A549 (cell line): ENCODE measurements around the gene COG5.

Experiments used
- CEBPB ChIP-seq, 2 experiments: fragments of >200 bp in 1 of 2; sonication (Bioruptor Twin) in 1 of 2; formaldehyde crosslinking in 1 of 2; IDR thresholded peaks; 2 replicates each; pipeline ENCODE4 v1.6.1; 2012 to 2016
- CHD4 ChIP-seq: fragments of 200-600 bp; sonication (generic); IDR thresholded peaks from 2 replicates; pipeline ENCODE4 v1.6.1; 2016; ENCODE audit warnings: antibody characterized with exemption, mild to moderate bottlenecking, borderline replicate concordance
- MAFK ChIP-seq: fragments of 450-650 bp; IDR thresholded peaks from 2 replicates; pipeline ENCODE4 v1.6.1; 2014; ENCODE audit not compliant: partially characterized antibody
- MYC ChIP-seq: IDR thresholded peaks from 2 replicates; pipeline ENCODE4 v1.6.1; 2012; ENCODE audit warnings: mild to moderate bottlenecking, inconsistent platforms, low read length, improper control_type of control experiment, borderline replicate concordance
- NFE2L2 ChIP-seq: fragments of 150-350 bp; conservative IDR thresholded peaks from 2 replicates; pipeline ENCODE4 v1.6.1; 2014; ENCODE audit warnings: low read length
- RAD21 ChIP-seq, 2 experiments: fragments of >200 bp in 1 of 2; sonication (Bioruptor Twin) in 1 of 2; formaldehyde crosslinking in 1 of 2; IDR thresholded peaks in 1 of 2; conservative IDR thresholded peaks in 1 of 2; 2 replicates in 1 of 2; 3 replicates in 1 of 2; pipeline ENCODE4 v1.6.1; 2012 to 2018; ENCODE audit warnings: inconsistent platforms in 1 of 2
- SREBF2 ChIP-seq: fragments of 450-650 bp; IDR thresholded peaks from 2 replicates; pipeline ENCODE4 v1.6.1; 2014; ENCODE audit warnings: mild to moderate bottlenecking, moderate library complexity
- TF ChIP-seq, protein P1 (sequence below): fragments of >200 bp; sonication (Bioruptor Twin); formaldehyde crosslinking; IDR thresholded peaks from 3 replicates; pipeline ENCODE4 v1.5.1; 2016
- TF ChIP-seq, protein P2 (sequence below): fragments of >200 bp; sonication (Bioruptor Twin); formaldehyde crosslinking; IDR thresholded peaks from 3 replicates; pipeline ENCODE4 v1.6.1; 2016
- TF ChIP-seq, protein P3 (sequence below): fragments of >200 bp; sonication (Bioruptor Twin); formaldehyde crosslinking; IDR thresholded peaks from 2 replicates; pipeline ENCODE4 v1.6.1; 2016

DNA sequence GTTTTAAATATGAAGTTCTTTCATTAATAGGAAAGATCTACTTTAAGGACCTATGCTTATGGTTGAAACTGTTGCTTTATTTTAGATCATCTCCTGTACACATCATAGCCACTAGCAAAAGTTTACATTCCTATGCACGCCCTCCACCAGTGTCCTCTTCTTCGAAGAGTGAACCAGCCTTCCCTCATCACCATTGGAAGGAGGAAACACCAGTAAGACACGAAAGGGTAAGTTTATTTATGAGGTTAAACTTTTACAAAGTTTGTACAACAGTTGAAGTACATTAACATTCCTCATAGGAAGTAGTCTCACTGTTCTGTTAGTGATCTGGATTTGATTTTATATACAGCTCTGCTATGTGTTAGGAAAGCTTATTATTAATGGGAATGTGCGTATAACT is 378.0 kb downstream of the COG5 start:
- TF ChIP-seq, protein P1, sequence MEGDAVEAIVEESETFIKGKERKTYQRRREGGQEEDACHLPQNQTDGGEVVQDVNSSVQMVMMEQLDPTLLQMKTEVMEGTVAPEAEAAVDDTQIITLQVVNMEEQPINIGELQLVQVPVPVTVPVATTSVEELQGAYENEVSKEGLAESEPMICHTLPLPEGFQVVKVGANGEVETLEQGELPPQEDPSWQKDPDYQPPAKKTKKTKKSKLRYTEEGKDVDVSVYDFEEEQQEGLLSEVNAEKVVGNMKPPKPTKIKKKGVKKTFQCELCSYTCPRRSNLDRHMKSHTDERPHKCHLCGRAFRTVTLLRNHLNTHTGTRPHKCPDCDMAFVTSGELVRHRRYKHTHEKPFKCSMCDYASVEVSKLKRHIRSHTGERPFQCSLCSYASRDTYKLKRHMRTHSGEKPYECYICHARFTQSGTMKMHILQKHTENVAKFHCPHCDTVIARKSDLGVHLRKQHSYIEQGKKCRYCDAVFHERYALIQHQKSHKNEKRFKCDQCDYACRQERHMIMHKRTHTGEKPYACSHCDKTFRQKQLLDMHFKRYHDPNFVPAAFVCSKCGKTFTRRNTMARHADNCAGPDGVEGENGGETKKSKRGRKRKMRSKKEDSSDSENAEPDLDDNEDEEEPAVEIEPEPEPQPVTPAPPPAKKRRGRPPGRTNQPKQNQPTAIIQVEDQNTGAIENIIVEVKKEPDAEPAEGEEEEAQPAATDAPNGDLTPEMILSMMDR = no peak
- TF ChIP-seq MYC (no peak), RAD21 (conservative IDR thresholded peaks at IDR 0.05 in 1 of 2, IDR thresholded peaks at IDR 0.05 in 1 of 2) (no peak), SREBF2 (no peak), MAFK (no peak), CEBPB (IDR thresholded peaks at IDR 0.05) (no peak), CHD4 (no peak), NFE2L2 (no peak)
- TF ChIP-seq, protein P2, sequence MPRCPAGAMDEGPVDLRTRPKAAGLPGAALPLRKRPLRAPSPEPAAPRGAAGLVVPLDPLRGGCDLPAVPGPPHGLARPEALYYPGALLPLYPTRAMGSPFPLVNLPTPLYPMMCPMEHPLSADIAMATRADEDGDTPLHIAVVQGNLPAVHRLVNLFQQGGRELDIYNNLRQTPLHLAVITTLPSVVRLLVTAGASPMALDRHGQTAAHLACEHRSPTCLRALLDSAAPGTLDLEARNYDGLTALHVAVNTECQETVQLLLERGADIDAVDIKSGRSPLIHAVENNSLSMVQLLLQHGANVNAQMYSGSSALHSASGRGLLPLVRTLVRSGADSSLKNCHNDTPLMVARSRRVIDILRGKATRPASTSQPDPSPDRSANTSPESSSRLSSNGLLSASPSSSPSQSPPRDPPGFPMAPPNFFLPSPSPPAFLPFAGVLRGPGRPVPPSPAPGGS = no peak
- TF ChIP-seq, protein P3, sequence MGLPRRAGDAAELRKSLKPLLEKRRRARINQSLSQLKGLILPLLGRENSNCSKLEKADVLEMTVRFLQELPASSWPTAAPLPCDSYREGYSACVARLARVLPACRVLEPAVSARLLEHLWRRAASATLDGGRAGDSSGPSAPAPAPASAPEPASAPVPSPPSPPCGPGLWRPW = no peak
